Common myeloid progenitor, CD34-positive (primary cell): Measurements from ENCODE around the gene NRCAM.

Source experiments
- CTCF ChIA-PET: fragments of 350-600 bp; sonication (Branson Sonifier 250); formaldehyde crosslinking; loops from one replicate; lab custom pipeline; 2021; ENCODE audit warnings: antibody characterized with exemption; lab: Charles Lee
- POLR2A ChIA-PET: fragments of 350-600 bp; sonication (Branson Sonifier 250); formaldehyde crosslinking; loops from one replicate; lab custom pipeline; 2021; ENCODE audit warnings: antibody characterized with exemption; lab: Charles Lee
- DNase-seq, 3 donors: peaks; one replicate each; pipeline versions ENCODE4 v3.0.0 to v3.0.0-alpha.2; 2013
- H3K27ac ChIP-seq, 2 experiments: 1 replicate in 1 of 2; 2 replicates in 1 of 2; pipeline ENCODE4 v1.7.0; 2013; ENCODE audit warnings: inconsistent platforms in 2 of 2, low read length in 2 of 2, mild to moderate bottlenecking in 2 of 2, low read depth in 1 of 2, moderate library complexity in 1 of 2; ENCODE audit not compliant: severe bottlenecking in 2 of 2, insufficient read depth in 1 of 2, poor library complexity in 1 of 2
- H3K27me3 ChIP-seq, 5 experiments: replicated peaks in 2 of 5; 1 replicate in 3 of 5; 2 replicates in 2 of 5; pipeline versions ENCODE4 v1.6.1 to v1.7.0; 2013; ENCODE audit warnings: low read length in 4 of 5, mild to moderate bottlenecking in 2 of 5, moderate library complexity in 2 of 5, inconsistent platforms in 1 of 5; ENCODE audit not compliant: insufficient read depth in 5 of 5, control insufficient read depth in 4 of 5
- H3K36me3 ChIP-seq, 4 experiments: 1 replicate in 2 of 4; 2 replicates in 2 of 4; pipeline versions ENCODE4 v1.6.1 to v1.7.0; 2013; ENCODE audit warnings: low read length in 3 of 4, control low read depth in 1 of 4, mild to moderate bottlenecking in 1 of 4; ENCODE audit not compliant: control insufficient read depth in 4 of 4, insufficient read depth in 4 of 4
- H3K4me1 ChIP-seq, 4 experiments: 1 replicate in 3 of 4; 2 replicates in 1 of 4; pipeline versions ENCODE4 v1.6.1 to v1.7.1; 2013; ENCODE audit warnings: low read length in 3 of 4, mild to moderate bottlenecking in 3 of 4, control low read depth in 1 of 4, inconsistent platforms in 1 of 4, moderate library complexity in 1 of 4; ENCODE audit not compliant: control insufficient read depth in 4 of 4, insufficient read depth in 4 of 4; ENCODE audit errors: control extremely low read depth in 1 of 4
- H3K4me3 ChIP-seq, 7 experiments: 1 replicate in 4 of 7; 2 replicates in 3 of 7; pipeline versions ENCODE4 v1.5.1 to v1.7.0; 2013; ENCODE audit warnings: mild to moderate bottlenecking in 7 of 7, low read length in 6 of 7, moderate library complexity in 6 of 7, inconsistent platforms in 2 of 7, low read depth in 2 of 7, control low read depth in 1 of 7; ENCODE audit not compliant: insufficient read depth in 4 of 7, control insufficient read depth in 1 of 7; ENCODE audit errors: extremely low read depth in 1 of 7
- H3K9me3 ChIP-seq, 5 experiments: 1 replicate in 4 of 5; 2 replicates in 1 of 5; pipeline versions ENCODE4 v1.6.1 to v1.7.1; 2013; ENCODE audit warnings: low read length in 4 of 5, mild to moderate bottlenecking in 2 of 5, inconsistent platforms in 1 of 5, low read depth in 1 of 5, moderate library complexity in 1 of 5; ENCODE audit not compliant: control insufficient read depth in 4 of 5, insufficient read depth in 2 of 5; ENCODE audit errors: control extremely low read depth in 1 of 5
- WGBS: methylation state at CpG from one replicate; pipeline ENCODE4 v1.1.5; 2013; ENCODE audit not compliant: insufficient coverage; 5-methylcytosine and 5-hydroxymethylcytosine counted together

Gene NRCAM

DNA sequence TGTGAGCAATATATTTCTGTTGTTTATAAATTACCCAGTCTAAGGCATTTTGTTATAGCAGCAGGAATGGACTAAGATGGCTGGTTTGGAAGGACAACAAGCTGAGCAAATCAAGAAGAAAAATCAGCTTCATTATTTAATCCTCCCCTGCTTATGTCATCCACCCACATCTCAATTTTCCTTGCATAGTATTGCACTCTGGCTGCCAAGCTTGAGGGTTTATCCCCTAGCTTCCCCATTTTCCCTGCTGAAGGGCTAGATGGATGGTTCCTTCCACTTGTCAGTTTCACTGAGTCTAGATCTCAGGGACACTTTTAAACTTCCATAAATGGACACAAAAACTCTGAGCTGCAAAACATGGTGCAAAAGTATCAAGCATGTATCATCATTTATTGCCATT lies 250.9 kb downstream of the NRCAM start:
- ChIA-PET CTCF (no interaction called here), POLR2A (no interaction called here)
- Histone ChIP-seq H3K4me1 (peaks cover 0 to 14% (median 3%) of the 10 kb centered on the region in 4 experiments), H3K27me3 (peaks cover 0 to 5% (median 0%) of the 10 kb centered on the region in 5 experiments), H3K4me3 (no peak overlapping the region), H3K27ac (no peak overlapping the region), H3K9me3 (no peaks in the 10 kb centered on the region), H3K36me3 (no peaks in the 10 kb centered on the region)
- DNase-seq = no peak

DNA sequence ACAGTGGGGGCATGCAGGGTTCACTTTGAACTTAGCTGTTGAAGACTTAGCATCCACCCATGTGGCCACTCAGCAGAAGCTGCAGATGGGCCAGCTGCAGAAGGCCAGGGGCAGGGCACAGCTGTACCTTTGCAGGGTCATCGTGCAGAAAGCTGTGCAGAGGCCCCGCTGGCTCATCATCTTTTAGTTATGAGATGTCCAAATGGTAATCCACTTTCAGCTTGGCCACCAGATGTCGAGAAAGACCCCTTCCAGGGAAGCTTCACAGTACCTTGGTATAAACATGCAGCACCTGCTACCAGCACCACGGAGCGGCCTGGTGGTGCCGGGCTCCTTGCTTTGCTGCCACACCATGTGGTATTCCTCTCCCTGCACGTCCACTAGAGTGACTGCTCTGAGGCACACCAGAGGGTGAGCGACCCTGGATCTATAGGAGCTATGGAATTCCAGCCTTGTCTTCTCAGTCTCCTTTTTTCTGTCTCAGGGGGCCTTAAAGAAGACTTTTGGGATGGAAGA lies 251.9 kb downstream of the NRCAM start:
- H3K9me3 ChIP-seq = no peaks in the 10 kb centered on the region
- DNase-seq = peak in 1 of 3 donors; percentile 4
- H3K36me3 ChIP-seq = no peaks in the 10 kb centered on the region
- no peak overlapping the region for H3K27ac ChIP-seq
- ChIA-PET POLR2A (no interaction called here), CTCF (no interaction called here)
- 97% methylated on average over 7 of the region's 8 CpGs for whole genome bisulfite sequencing
- peaks cover 0 to 5% (median under 1%) of the 10 kb centered on the region in 5 experiments for H3K27me3 ChIP-seq
- H3K4me1 ChIP-seq = peaks cover 0 to 14% (median 3%) of the 10 kb centered on the region in 4 experiments
- H3K4me3 ChIP-seq = no peak overlapping the region

- CTCF ChIA-PET = no interaction called here
- POLR2A ChIA-PET = no interaction called here
- H3K4me3 ChIP-seq = no peak overlapping the region
Measured at GRCh38 chr7:108203537-108203936, 252.7 kb downstream of the NRCAM start.

GRCh38 chr7:108202743-108203142 lies 253.5 kb downstream of the NRCAM start:
- H3K4me1 ChIP-seq = peaks cover 0 to 14% (median 3%) of the 10 kb centered on the region in 4 experiments
- H3K27me3 ChIP-seq = peaks cover 0 to 5% (median 1%) of the 10 kb centered on the region in 5 experiments
- no peaks in the 10 kb centered on the region for H3K9me3 ChIP-seq
- CTCF ChIA-PET = no interaction called here
- no peaks in the 10 kb centered on the region for H3K36me3 ChIP-seq
- 78% methylated on average over 4 of the region's 4 CpGs for WGBS
- H3K4me3 ChIP-seq = no peak overlapping the region
- POLR2A ChIA-PET = no interaction called here
- H3K27ac ChIP-seq = no peak overlapping the region
- peak in 1 of 3 donors; percentile 9 for DNase-seq

More at GRCh38 chr7:108203537-108203936, 252.7 kb downstream of the NRCAM start:
- DNase-seq = peak in 2 of 3 donors; percentile 69 to 83
- no peaks in the 10 kb centered on the region for H3K36me3 ChIP-seq
- H3K9me3 ChIP-seq = no peaks in the 10 kb centered on the region
- peaks cover 0 to 14% (median 3%) of the 10 kb centered on the region in 4 experiments for H3K4me1 ChIP-seq
- peaks cover 0 to 5% (median 1%) of the 10 kb centered on the region in 5 experiments for H3K27me3 ChIP-seq
- 29% methylated on average over 4 of the region's 5 CpGs for WGBS
- no peak overlapping the region for H3K27ac ChIP-seq

GRCh38 chr7:108201766-108202165 lies 254.5 kb downstream of the NRCAM start:
- ChIA-PET POLR2A (no interaction called here), CTCF (no interaction called here)
- DNase-seq = no peak
- H3K4me3 ChIP-seq = no peak overlapping the region
- peaks cover 0 to 5% (median 1%) of the 10 kb centered on the region in 5 experiments for H3K27me3 ChIP-seq
- H3K36me3 ChIP-seq = no peaks in the 10 kb centered on the region
- no CpG with 5 or more reads among the region's 2 CpGs for WGBS
- H3K4me1 ChIP-seq = peaks cover 0 to 14% (median 3%) of the 10 kb centered on the region in 4 experiments
- no peaks in the 10 kb centered on the region for H3K9me3 ChIP-seq
- no peak overlapping the region for H3K27ac ChIP-seq

- CTCF ChIA-PET = no interaction called here
- Histone ChIP-seq H3K4me3 (no peak overlapping the region), H3K36me3 (no peaks in the 10 kb centered on the region), H3K27ac (no peak overlapping the region), H3K4me1 (peaks cover 0 to 14% (median 3%) of the 10 kb centered on the region in 4 experiments), H3K9me3 (no peaks in the 10 kb centered on the region), H3K27me3 (peaks cover 0 to 5% (median 1%) of the 10 kb centered on the region in 5 experiments)
- 100% methylated on average over 1 of the region's 1 CpG for WGBS
- DNase-seq = no peak
- POLR2A ChIA-PET = no interaction called here
Measured at GRCh38 chr7:108200326-108200725, 255.9 kb downstream of the NRCAM start.

GRCh38 chr7:108197371-108198091 lies 258.7 kb downstream of the NRCAM start:
- Histone ChIP-seq H3K36me3 (no peaks in the 10 kb centered on the region), H3K4me1 (no peaks in the 10 kb centered on the region), H3K27ac (no peak overlapping the region), H3K27me3 (peaks cover 0 to 3% (median 0%) of the 10 kb centered on the region in 5 experiments), H3K4me3 (no peak overlapping the region), H3K9me3 (no peaks in the 10 kb centered on the region)
- CTCF ChIA-PET = no interaction called here
- WGBS = 100% methylated on average over 2 of the region's 3 CpGs
- DNase-seq = no peak
- POLR2A ChIA-PET = no interaction called here
